Testis (tissue), 3 donors: ENCODE data around the gene ARL3. TPM values are rescaled to one million over a fixed set of nuclear protein-coding genes. Genes with fewer than 3 reads are reported as not detected.

Experiments used
- DNase-seq: peaks from one replicate; pipeline ENCODE4 v3.0.0-alpha.2; 2019
- H3K27ac ChIP-seq, 2 donors: fragments of 200-600 bp; sonication (generic); one replicate each; pipeline ENCODE4 v1.5.1; 2019
- H3K27me3 ChIP-seq: fragments of 200-600 bp; sonication (generic); one replicate; pipeline ENCODE4 v1.5.1; 2019
- H3K36me3 ChIP-seq: fragments of 200-600 bp; sonication (generic); one replicate; pipeline ENCODE4 v1.5.1; 2017; ENCODE audit warnings: low read depth; ENCODE audit errors: missing control alignments
- H3K4me1 ChIP-seq: fragments of 200-600 bp; sonication (generic); one replicate; pipeline ENCODE4 v1.5.1; 2019
- H3K4me3 ChIP-seq, 2 donors: fragments of 200-600 bp; sonication (generic); one replicate each; pipeline ENCODE4 v1.5.1; 2017 to 2019
- H3K9me3 ChIP-seq: fragments of 200-600 bp; sonication (generic); one replicate; pipeline ENCODE4 v1.5.1; 2017
- CTCF ChIP-seq, 3 experiments: fragments of 450-650 bp in 2 of 3; fragments of 200-600 bp in 1 of 3; sonication (generic) in 1 of 3; IDR thresholded peaks; one replicate each; pipeline ENCODE4 v1.5.1; 2016 to 2019; ENCODE audit warnings: antibody characterized with exemption in 3 of 3, mild to moderate bottlenecking in 2 of 3, moderate library complexity in 1 of 3
- POLR2A ChIP-seq: fragments of 450-650 bp; IDR thresholded peaks from one replicate; pipeline ENCODE4 v1.6.1; 2017; ENCODE audit warnings: antibody characterized with exemption, mild to moderate bottlenecking, moderate library complexity
- WGBS, 2 donors: methylation state at CpG; one replicate each; pipeline ENCODE4 v1.1.5; 2018; 5-methylcytosine and 5-hydroxymethylcytosine counted together
- intact Hi-C: fragments of 100-400 bp; cut with DNase I; formaldehyde crosslinking; loops from one replicate; pipeline ENCODE4 v1.15.1; 2023; ENCODE audit warnings: low total_unique reads
- polyA plus RNA-seq: library from polyadenylated mRNA; stranded (reverse); fragments of 350-450 nt; fragmentation: Illumina TruSeq; extraction: RNeasy Lipid Tissue Mini Kit (QIAGEN cat#74804); gene quantifications from one replicate; pipeline ENCODE4 v1.2.3, GENCODE V29; 2014; ENCODE audit warnings: low read depth, low replicate concordance; ENCODE audit not compliant: insufficient read depth
- total RNA-seq, 2 donors: library from RNA; depleted of rRNA; stranded (reverse); fragments of >200 nt; gene quantifications; one replicate each; pipeline ENCODE4 v1.2.3, GENCODE V29; 2016

ARL3 gene
- total and polyA plus RNA-seq, 3 donors from 2014 or later = 10.8 to 25.2 (median 10.9) TPM

GRCh38 chr10:102652170-102652916 lies 61.9 kb downstream of the ARL3 start:
- Histone ChIP-seq H3K36me3 (no peaks in the 10 kb centered on the region), H3K4me3 (no peak overlapping the region), H3K9me3 (no peaks in the 10 kb centered on the region), H3K27me3 (no peaks in the 10 kb centered on the region), H3K4me1 (peaks cover 64% of the 10 kb centered on the region), H3K27ac (peak overlapping the region in 1 of 2 donors; percentile 36)
- intact Hi-C loops = no loop called here
- TF ChIP-seq CTCF (IDR thresholded peaks at IDR 0.05) (no peak), POLR2A (no peak)
- WGBS, 2 donors = 56 to 80% methylated on average over 12 of the region's 12 CpGs
- no peak for DNase-seq

DNA sequence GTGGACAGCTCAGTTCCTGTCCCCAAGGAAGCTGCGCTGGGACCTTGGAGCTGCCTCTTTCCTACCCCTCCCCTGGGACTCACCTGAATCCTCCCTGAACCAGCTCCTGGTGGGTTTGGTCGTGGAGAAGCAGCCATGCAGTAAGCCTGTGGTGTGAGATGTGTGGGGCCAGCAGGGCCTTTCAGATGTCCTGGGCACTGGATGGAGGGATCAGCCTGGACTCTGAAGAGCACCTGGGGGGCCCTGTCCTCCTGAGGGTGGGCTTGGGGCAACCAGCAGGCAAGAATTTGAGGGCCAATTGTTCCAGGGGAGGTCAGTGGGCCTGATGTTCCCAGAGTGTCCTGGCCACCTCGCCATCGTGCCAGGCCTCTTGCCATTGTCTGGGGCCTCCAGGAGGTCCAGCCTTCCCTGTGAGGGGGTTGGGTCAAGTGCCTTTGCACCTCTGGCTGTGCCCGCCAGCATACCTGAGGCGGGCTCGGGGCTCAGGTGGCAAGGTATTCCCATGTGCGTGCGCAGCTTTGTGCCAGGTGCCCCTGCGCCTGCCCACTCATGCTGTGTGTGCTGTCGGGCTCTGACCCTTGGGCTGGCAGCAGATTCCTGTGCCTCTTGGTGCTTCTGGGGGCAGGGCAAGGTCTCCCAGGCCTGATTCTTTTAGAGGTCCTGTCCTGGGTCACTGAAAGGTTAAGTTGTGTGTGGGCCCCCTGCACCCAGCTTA lies 62.6 kb downstream of the ARL3 start:
- TF ChIP-seq CTCF (IDR thresholded peaks at IDR 0.05) (no peak), POLR2A (no peak)
- Histone ChIP-seq H3K9me3 (no peaks in the 10 kb centered on the region), H3K27me3 (no peaks in the 10 kb centered on the region), H3K4me3 (no peak overlapping the region), H3K27ac (peak overlapping the region; percentile 36 to 55), H3K4me1 (peaks cover 67% of the 10 kb centered on the region), H3K36me3 (no peaks in the 10 kb centered on the region)
- intact Hi-C loops = no loop called here
- WGBS, 2 donors = 77 to 80% methylated on average over 6 to 11 of the region's 11 CpGs
- no peak for DNase-seq

DNA sequence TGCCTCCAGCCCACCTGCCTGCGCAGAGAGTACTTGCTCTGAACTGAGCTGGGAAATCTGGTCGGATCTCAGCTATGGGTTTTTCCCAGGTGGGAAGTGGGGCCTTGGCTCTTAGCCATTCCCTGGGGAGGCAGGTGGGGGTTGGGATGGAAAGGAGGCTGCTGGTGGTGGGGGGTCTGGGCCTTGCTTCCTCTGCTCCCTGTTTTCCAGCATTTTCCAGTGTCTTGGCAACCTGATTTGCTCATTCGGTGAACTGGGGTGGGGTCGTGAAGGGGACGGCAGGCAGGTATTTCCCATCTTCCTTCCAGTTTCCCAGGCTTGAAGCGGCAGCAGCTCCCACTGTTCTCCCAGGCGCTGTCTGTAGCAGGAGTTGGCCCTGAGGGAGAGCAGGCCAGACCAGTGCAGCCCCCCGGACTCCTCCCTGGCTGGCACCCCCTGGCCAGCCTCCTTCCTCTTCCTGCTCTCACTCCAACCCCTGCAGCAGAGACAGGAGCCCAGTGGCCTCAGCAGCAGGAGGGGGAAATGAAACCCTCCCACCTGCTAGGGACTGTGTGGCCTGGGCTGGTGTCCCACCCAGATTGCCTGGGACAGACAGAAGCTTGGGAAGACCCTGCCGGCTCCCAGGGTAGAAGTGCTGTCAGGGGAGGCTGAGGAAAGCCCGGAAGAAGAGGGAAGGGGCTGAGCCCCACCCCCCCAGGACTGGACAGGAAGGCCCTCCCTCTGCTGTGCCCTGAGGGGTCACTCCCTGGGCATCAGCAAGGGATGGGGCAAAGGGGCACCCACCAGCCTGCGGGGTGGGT lies 63.3 kb downstream of the ARL3 start:
- Histone ChIP-seq H3K27ac (peak overlapping the region; percentile 21 to 55), H3K9me3 (no peaks in the 10 kb centered on the region), H3K36me3 (no peaks in the 10 kb centered on the region), H3K4me3 (no peak overlapping the region), H3K4me1 (peaks cover 68% of the 10 kb centered on the region), H3K27me3 (no peaks in the 10 kb centered on the region)
- TF ChIP-seq CTCF (IDR thresholded peaks at IDR 0.05) = no peak
- no peak for TF ChIP-seq POLR2A
- intact Hi-C loops = no loop called here
- WGBS, 2 donors = 67 to 71% methylated on average over 8 to 11 of the region's 11 CpGs
- DNase-seq = no peak

- TF ChIP-seq CTCF (IDR thresholded peaks at IDR 0.05) = no peak
- TF ChIP-seq POLR2A = no peak
- peaks cover 68% of the 10 kb centered on the region for H3K4me1 ChIP-seq
- no peaks in the 10 kb centered on the region for H3K9me3 ChIP-seq
- intact Hi-C loops = loop anchor here (10.0 kb wide), 1 partner anchor 145 kb away; the partner anchor contains the start of genes ACTR1A and SUFU
- H3K36me3 ChIP-seq = no peaks in the 10 kb centered on the region
- 65% methylated on average over 10 to 11 of the region's 12 CpGs for WGBS, 2 donors
- H3K4me3 ChIP-seq = no peak overlapping the region
- no peaks in the 10 kb centered on the region for H3K27me3 ChIP-seq
- no peak for DNase-seq
- peak overlapping the region in 1 of 2 donors; percentile 21 for H3K27ac ChIP-seq
These were observed 64.2 kb downstream of the ARL3 start for GRCh38 chr10:102649797-102650654.
